Right cardiac atrium (tissue), 5 donors: Measurements from ENCODE around the gene TLL1. TPM values are rescaled to one million over a fixed set of nuclear protein-coding genes. Genes with fewer than 3 reads are reported as not detected.

ENCODE experiments used
- ATAC-seq, 2 donors: fragments of 200-7000 bp; cut with Tn5 transposase; one replicate each; pipeline versions ENCODE4 v1.8.0 to v1.9.1; 2020; ENCODE audit warnings: moderate library complexity in 2 of 2, mild to moderate bottlenecking in 1 of 2
- DNase-seq, 3 donors: peaks; one replicate each; pipeline ENCODE4 v3.0.0-alpha.2; 2020
- H3K27ac ChIP-seq: one replicate; pipeline ENCODE4 v1.5.1; 2013; ENCODE audit warnings: mild to moderate bottlenecking, low read length, control low read depth, moderate library complexity
- H3K27me3 ChIP-seq: one replicate; pipeline ENCODE4 v1.6.1; 2013; ENCODE audit not compliant: control insufficient read depth, insufficient read depth
- H3K4me1 ChIP-seq: one replicate; pipeline ENCODE4 v1.6.1; 2013; ENCODE audit warnings: low read length; ENCODE audit not compliant: control insufficient read depth, insufficient read depth
- H3K4me3 ChIP-seq: one replicate; pipeline ENCODE4 v1.5.1; 2013; ENCODE audit warnings: low read length, control low read depth
- H3K9me3 ChIP-seq: one replicate; pipeline ENCODE4 v1.6.1; 2013; ENCODE audit warnings: low read length; ENCODE audit not compliant: control insufficient read depth
- WGBS: extraction: QIAGEN DNeasy Blood & Tissue Kit; methylation state at CpG from one replicate; pipeline ENCODE4 v1.1.7; 2013; 5-methylcytosine and 5-hydroxymethylcytosine counted together
- intact Hi-C, 4 donors: fragments of 100-400 bp; cut with DNase I; formaldehyde crosslinking; loops; one replicate each; pipeline versions ENCODE4 v1.11.0 to v1.14.0; 2022 to 2023
- polyA plus RNA-seq: library from polyadenylated mRNA; stranded (reverse); fragments of 200-250 nt; gene quantifications from one replicate; pipeline ENCODE4 v1.2.3, GENCODE V29; 2013
- total RNA-seq, 4 donors: library from RNA; stranded (reverse); fragmentation: NEBNext Ultra II Directional; extraction: Animal tissue kit (Norgen Biotek cat#: 25700); gene quantifications; one replicate each; pipeline ENCODE4 v1.2.1, GENCODE V29; 2021
- donor health status: healthy with polysubstance abuse.
- donor health status: DM: no; HTN: yes; CAD: no.
- donor health status: DM: no; HTN: no; CAD: no.
- donor health status: DM: no; HTN: yes; CAD: no; lungs with severe emphysema.
- donor health status: DM: yes; HTN: yes; CAD: no.

The TLL1 gene
- total and polyA plus RNA-seq, 5 donors: 0.52 to 6.0 (median 3.3) TPM

DNA sequence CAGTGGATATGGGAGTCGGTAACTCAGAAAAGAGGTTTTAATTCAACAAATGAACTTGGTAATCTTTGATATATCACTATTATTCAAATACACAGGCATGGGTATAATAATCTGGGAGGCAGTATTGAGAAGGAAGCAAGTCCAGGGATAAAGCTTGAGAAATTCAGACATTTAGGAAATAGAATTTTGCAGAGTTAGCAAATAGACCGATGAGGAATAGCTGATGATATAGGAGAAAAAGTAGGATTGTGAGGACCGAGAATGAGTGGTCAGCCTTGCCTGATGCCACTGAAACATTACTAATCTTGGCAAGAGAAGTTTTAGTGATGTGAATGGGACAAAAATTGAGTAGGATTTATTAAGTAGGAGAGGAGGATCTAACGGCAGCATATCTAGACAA is 71.9 kb downstream of the TLL1 start:
- intact Hi-C loops: no loop called here
- Histone ChIP-seq H3K4me3 (no peak overlapping the region), H3K9me3 (no peaks in the 10 kb centered on the region), H3K27me3 (no peaks in the 10 kb centered on the region), H3K4me1 (no peaks in the 10 kb centered on the region), H3K27ac (no peak overlapping the region)
- WGBS: 85% methylated on average over 4 of the region's 4 CpGs
- DNase-seq: no peak
- ATAC-seq: no peak

DNA sequence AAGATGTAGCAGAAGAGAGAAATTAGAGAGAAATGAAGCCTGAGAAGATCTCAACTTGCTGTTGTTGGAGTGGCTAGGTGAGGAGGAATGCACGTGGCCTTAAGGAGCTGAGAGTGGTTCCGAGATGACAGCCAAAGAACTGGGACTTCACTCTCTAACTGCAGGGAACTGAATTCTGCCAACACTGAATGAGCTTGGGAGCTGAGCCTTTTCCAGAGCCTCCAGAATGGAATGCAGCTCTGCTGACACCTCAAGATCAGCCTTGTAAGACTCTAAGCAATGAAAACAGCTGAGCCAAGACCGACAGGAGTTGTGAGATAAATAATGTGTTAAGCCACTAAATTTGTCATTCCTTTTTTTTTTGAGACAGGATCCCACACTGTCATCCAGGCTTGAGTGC is 73.0 kb downstream of the TLL1 start:
- H3K9me3 ChIP-seq: no peaks in the 10 kb centered on the region
- no peaks in the 10 kb centered on the region for H3K27me3 ChIP-seq
- WGBS: 59% methylated on average over 3 of the region's 3 CpGs
- no peak overlapping the region for H3K27ac ChIP-seq
- intact Hi-C loops: no loop called here
- ATAC-seq (no peak), DNase-seq (no peak)
- H3K4me3 ChIP-seq: no peak overlapping the region
- no peaks in the 10 kb centered on the region for H3K4me1 ChIP-seq

DNA sequence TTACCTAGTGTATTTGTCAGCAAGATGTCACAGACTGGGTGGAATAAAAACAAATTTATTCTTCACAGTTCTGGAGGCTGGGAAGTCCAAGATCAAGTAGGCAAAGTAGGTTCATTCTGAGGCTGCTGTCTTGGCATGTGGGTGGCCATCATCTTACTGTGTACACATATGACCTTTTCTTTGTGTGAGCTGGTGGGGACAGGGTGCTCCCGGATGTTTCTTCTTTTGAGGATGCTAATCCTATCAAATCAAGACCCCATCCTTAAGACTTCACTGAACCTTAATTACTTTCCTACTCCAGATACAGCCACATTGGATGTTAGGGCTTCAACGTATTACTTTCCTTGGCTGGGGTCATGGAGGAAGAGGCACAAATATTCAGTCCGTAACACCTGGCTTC is 74.0 kb downstream of the TLL1 start:
- Histone ChIP-seq H3K9me3 (no peaks in the 10 kb centered on the region), H3K4me1 (no peaks in the 10 kb centered on the region), H3K27me3 (no peaks in the 10 kb centered on the region), H3K27ac (no peak overlapping the region), H3K4me3 (no peak overlapping the region)
- no peak for ATAC-seq
- 93% methylated on average over 3 of the region's 3 CpGs for WGBS
- DNase-seq: no peak
- intact Hi-C loops: no loop called here

DNA sequence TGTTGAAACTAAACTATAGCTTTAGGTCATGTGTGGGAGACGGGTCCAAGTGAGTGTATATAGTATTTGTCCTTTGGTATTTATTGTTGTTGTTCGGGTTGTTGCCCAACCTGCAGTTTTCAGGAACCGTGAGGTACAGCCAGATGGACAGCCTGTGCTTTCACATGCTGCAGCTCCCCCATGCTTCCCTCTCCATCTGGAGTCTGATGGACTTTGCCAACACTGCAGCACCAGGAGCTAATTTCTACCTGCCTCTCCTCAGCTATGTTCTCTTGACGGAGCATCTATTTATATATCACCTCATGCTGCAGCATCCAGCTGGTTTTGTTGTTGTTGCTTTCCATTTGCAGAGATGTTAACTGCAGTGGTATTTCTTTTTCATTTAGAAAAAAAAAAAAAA is 80.1 kb downstream of the TLL1 start:
- no peak for ATAC-seq
- DNase-seq: no peak
- Histone ChIP-seq H3K9me3 (no peaks in the 10 kb centered on the region), H3K4me3 (no peak overlapping the region), H3K4me1 (no peaks in the 10 kb centered on the region), H3K27ac (no peak overlapping the region), H3K27me3 (no peaks in the 10 kb centered on the region)
- intact Hi-C loops: no loop called here
- WGBS: 78% methylated on average over 4 of the region's 4 CpGs

DNA sequence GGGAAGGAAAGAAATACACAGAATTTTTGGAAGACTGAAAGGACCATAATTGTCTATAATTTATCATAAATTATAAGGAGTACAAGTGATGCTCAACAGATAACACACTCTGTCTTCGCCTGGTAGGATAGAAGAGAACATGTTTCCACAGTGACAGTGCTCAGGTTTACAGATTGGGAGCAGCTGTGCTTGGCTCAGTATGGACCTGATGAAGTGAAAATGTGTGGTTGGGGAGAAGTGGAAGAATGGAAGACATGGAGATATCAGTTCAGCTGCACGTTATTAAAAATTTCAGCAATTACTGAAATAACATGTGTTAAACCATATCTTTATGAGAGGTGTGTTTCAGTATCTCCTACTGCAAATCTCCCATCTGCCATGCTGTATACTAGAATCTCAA is 90.6 kb downstream of the TLL1 start:
- intact Hi-C loops: no loop called here
- WGBS: 69% methylated on average over 2 of the region's 2 CpGs
- H3K4me3 ChIP-seq: no peak overlapping the region
- H3K27me3 ChIP-seq: no peaks in the 10 kb centered on the region
- DNase-seq (no peak), ATAC-seq (no peak)
- no peak overlapping the region for H3K27ac ChIP-seq
- no peaks in the 10 kb centered on the region for H3K4me1 ChIP-seq
- H3K9me3 ChIP-seq: no peaks in the 10 kb centered on the region

DNA sequence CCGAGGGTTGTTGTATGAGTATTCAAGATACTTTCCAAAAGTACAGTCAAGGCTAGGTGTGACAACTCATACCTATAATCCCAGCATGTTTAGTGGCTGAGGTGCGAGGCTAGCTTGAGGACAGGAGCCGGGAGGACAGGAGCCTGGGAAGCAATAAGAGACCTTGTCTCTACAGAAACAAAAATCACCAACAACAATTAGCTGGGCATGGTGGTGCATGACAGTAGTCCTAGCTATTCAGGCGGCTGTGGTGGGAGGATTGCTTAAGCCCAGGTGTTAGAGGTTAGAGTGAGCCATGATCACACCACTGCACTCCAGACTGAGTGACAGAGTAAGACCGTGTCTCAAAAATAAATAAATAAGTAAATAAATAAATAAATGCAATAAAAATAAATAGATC is 91.6 kb downstream of the TLL1 start:
- WGBS: 90% methylated on average over 5 of the region's 5 CpGs
- no peaks in the 10 kb centered on the region for H3K9me3 ChIP-seq
- H3K4me1 ChIP-seq: no peaks in the 10 kb centered on the region
- intact Hi-C loops: no loop called here
- DNase-seq (no peak), ATAC-seq (no peak)
- H3K4me3 ChIP-seq: no peak overlapping the region
- no peaks in the 10 kb centered on the region for H3K27me3 ChIP-seq
- H3K27ac ChIP-seq: no peak overlapping the region

DNA sequence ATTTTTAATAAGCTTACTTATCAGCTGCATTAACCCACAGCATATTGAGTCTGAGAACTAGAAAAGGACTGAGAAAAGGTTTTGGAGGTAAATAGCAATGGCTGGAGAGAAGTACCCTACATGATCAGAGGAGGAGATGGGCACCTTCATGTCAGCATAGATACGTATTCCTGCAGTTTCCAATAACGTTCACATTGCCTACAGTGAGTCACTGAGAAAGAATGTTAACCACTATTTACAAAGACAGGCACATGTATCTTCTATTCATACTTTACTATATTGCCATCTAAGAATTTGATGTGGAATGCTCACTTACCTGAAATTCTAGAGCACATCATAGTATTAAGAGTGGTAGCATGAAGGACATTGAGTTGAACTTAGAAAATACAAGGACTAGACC is 92.5 kb downstream of the TLL1 start:
- Histone ChIP-seq H3K4me3 (no peak overlapping the region), H3K27ac (no peak overlapping the region), H3K27me3 (no peaks in the 10 kb centered on the region), H3K4me1 (no peaks in the 10 kb centered on the region), H3K9me3 (no peaks in the 10 kb centered on the region)
- ATAC-seq: no peak
- intact Hi-C loops: no loop called here
- no peak for DNase-seq
- WGBS: 88% methylated on average over 2 of the region's 2 CpGs

DNA sequence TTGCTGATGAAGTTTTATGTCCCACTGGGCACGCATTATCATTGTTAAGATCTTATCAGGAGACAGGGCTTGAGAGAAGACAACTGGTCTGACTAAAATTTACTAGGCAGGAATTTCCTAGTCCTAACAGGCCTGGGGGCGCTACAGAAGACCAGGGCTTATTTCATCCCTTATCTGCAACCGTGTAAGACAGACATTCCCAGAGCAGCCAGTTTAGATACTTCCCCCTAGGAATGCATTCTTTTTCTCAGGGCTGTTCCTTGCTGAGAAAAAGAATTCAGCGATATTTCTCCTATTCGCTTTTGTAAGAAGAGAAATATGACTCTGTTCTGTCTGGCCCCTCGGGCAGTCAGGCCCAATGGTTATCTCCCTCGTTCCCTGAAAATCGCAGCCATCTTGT is 93.8 kb downstream of the TLL1 start:
- H3K4me3 ChIP-seq: no peak overlapping the region
- H3K4me1 ChIP-seq: no peaks in the 10 kb centered on the region
- no peaks in the 10 kb centered on the region for H3K9me3 ChIP-seq
- WGBS: 86% methylated on average over 8 of the region's 8 CpGs
- DNase-seq: no peak
- intact Hi-C loops: no loop called here
- H3K27me3 ChIP-seq: no peaks in the 10 kb centered on the region
- H3K27ac ChIP-seq: no peak overlapping the region
- ATAC-seq: no peak

DNA sequence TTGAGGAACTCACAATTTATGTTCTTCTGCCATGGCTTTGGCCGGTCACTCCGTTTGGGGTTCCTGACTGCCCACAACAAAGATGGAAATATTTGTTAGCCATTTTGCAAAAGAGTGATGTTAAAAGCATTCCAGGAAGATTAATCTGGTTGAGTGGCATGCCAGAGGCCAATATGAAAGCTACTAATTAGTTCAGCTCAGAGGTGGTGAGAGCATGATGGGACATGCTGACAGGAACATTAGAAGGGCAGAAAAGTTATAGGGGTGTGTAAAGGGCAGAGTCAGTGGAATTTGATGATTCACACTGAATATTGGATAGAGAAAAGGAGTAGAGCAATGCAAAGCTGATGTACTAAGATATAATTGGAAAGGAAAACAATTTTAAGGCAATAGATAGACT is 94.4 kb downstream of the TLL1 start:
- Histone ChIP-seq H3K4me1 (no peaks in the 10 kb centered on the region), H3K27me3 (no peaks in the 10 kb centered on the region), H3K4me3 (no peak overlapping the region), H3K9me3 (no peaks in the 10 kb centered on the region), H3K27ac (no peak overlapping the region)
- ATAC-seq: no peak
- DNase-seq: no peak
- intact Hi-C loops: no loop called here
- 79% methylated on average over 2 of the region's 2 CpGs for WGBS

DNA sequence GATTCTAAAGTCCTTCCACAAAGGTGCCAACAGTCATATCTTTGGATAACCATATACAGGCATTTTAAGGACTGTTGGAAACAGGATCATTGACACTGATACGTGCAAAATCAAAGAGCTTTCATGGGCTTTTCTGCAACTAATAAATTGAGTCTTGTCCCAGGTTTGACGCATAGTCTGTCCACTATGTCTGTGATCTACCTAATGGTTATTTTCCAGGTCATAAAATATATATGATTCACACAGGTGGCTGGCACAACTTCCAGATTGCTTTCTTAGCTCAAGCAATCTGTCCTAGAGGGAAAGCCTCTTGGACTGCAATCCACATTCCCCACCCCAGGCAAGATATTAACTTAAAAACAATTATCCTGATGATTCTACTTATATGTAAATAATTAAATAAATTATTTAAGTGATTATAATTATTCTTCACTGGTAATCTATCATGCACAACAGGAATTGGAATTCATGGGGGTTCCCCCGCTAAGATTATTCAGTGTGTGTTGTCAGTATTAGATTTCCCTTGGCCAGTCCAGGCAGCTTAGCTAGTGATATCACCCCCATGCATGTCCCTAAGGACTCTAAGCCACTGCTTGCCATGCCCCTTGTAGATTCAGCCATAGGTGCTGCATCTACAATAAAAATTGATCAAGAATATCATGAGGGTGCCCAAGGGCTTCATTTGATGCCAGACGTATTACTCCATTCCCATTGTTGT is 97.8 kb downstream of the TLL1 start:
- H3K4me3 ChIP-seq: no peak overlapping the region
- H3K27ac ChIP-seq: no peak overlapping the region
- no peaks in the 10 kb centered on the region for H3K27me3 ChIP-seq
- no peak for ATAC-seq
- DNase-seq: no peak
- 92% methylated on average over 4 of the region's 4 CpGs for WGBS
- intact Hi-C loops: no loop called here
- H3K9me3 ChIP-seq: no peaks in the 10 kb centered on the region
- no peaks in the 10 kb centered on the region for H3K4me1 ChIP-seq

DNA sequence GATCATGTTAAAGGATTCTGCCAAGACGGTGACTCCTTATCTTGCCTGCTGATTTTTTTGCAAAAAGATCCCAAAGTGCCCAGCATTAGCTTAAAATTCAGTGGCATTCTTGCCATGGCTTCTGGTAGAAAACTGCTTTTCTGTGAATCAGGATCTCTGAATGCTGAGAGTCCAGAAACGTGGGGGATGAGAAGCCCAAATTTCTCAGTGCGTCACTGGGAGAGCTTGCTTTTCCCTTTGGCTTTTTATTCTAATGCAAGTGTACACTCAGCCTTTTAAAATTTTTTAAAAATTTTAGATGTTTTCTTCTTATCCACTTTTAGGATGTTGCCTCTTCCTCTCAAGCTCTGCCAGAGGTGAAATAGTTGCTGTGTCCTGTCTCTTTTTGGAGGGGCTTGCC is 98.4 kb downstream of the TLL1 start:
- H3K4me3 ChIP-seq: no peak overlapping the region
- no peaks in the 10 kb centered on the region for H3K9me3 ChIP-seq
- ATAC-seq (no peak), DNase-seq (no peak)
- H3K27ac ChIP-seq: no peak overlapping the region
- 92% methylated on average over 3 of the region's 3 CpGs for WGBS
- H3K4me1 ChIP-seq: no peaks in the 10 kb centered on the region
- intact Hi-C loops: no loop called here
- no peaks in the 10 kb centered on the region for H3K27me3 ChIP-seq

DNA sequence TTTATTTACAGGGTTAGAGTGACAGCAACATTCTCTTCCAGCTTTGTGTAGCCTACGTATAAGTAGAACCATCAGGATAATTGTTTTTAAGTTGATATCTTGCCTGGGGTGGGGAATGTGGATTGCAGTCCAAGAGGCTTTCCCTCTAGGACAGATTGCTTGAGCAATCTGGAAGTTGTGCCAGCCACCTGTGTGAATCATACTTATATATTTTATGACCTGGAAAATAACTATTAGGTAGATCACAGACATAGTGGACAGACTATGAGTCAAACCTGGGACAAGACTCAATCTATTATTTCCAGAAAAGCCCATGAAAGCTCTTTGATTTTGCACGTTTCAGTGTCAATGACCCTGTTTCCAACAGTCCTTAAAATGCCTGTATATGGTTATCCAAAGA is 98.9 kb downstream of the TLL1 start:
- H3K27ac ChIP-seq: no peak overlapping the region
- no peaks in the 10 kb centered on the region for H3K27me3 ChIP-seq
- ATAC-seq (no peak), DNase-seq (no peak)
- intact Hi-C loops: no loop called here
- 42% methylated on average over 2 of the region's 2 CpGs for WGBS
- H3K4me1 ChIP-seq: no peaks in the 10 kb centered on the region
- no peak overlapping the region for H3K4me3 ChIP-seq
- H3K9me3 ChIP-seq: no peaks in the 10 kb centered on the region
